GM15510 (cell line): ENCODE measurements around the gene GRIN2D.

Experiments used
- POLR2A ChIP-seq: IDR thresholded peaks from 3 replicates; pipeline ENCODE4 v1.6.1; 2011; ENCODE audit warnings: borderline replicate concordance; ENCODE audit not compliant: insufficient read length; ENCODE audit errors: extremely low read depth

Gene GRIN2D

GRCh38 chr19:48442116-48443035 lies 48.9 kb downstream of the GRIN2D start:
- TF ChIP-seq POLR2A: no peak

- TF ChIP-seq POLR2A: no peak
Observed at GRCh38 chr19:48443256-48443655, 49.8 kb downstream of the GRIN2D start.
